Head of caudate nucleus (tissue), 42 donors: ENCODE results near the gene CYP21A2.
"Not testable (repeated sequence)": the region's sequence is repeated elsewhere in the genome, so short reads cannot be mapped to it uniquely, and the experiment has no call there.

Experiments used
- DNase-seq, 42 donors: peaks; one replicate each; pipeline versions ENCODE4 v3.0.0 to v3.0.0-alpha.2; 2020 to 2021; ENCODE audit warnings: mixed read lengths in 7 of 42
- intact Hi-C: fragments of 100-400 bp; cut with DNase I; formaldehyde crosslinking; loops from one replicate; pipeline ENCODE4 v1.15.0; 2022

Gene CYP21A2

GRCh38 chr6:32022100-32022499 lies 16.1 kb upstream of the CYP21A2 start:
- intact Hi-C loops, DNase-seq: not testable (repeated sequence)

- intact Hi-C loops, DNase-seq: not testable (repeated sequence)
Measured at GRCh38 chr6:32028631-32029030, 9.6 kb upstream of the CYP21A2 start.

- intact Hi-C loops, DNase-seq: not testable (repeated sequence)
Measured at GRCh38 chr6:32029553-32029952, 8.7 kb upstream of the CYP21A2 start.

- DNase-seq, intact Hi-C loops: not testable (repeated sequence)
Measured at GRCh38 chr6:32035283-32036013, 2.8 kb upstream of the CYP21A2 start.

- intact Hi-C loops = not testable (repeated sequence)
Measured at GRCh38 chr6:32037136-32037535, 1.1 kb upstream of the CYP21A2 start.

GRCh38 chr6:32038878-32039277 lies 663 bp downstream of the CYP21A2 start:
- intact Hi-C loops, DNase-seq: not testable (repeated sequence)

More at GRCh38 chr6:32037136-32037535, 1.1 kb upstream of the CYP21A2 start:
- DNase-seq = peak in 1 of 42 donors; percentile 2

- DNase-seq, intact Hi-C loops: not testable (repeated sequence)
Measured at GRCh38 chr6:32039321-32040274, 1.4 kb downstream of the CYP21A2 start.

- intact Hi-C loops, DNase-seq: not testable (repeated sequence)
Measured at GRCh38 chr6:32040299-32041049, 2.3 kb downstream of the CYP21A2 start.

- DNase-seq, intact Hi-C loops: not testable (repeated sequence)
Measured at GRCh38 chr6:32041050-32041321, 2.8 kb downstream of the CYP21A2 start.

- intact Hi-C loops = not testable (repeated sequence)
Measured at GRCh38 chr6:32041385-32041784, 3.2 kb downstream of the CYP21A2 start.

GRCh38 chr6:32042276-32042675 lies 4.1 kb downstream of the CYP21A2 start:
- intact Hi-C loops, DNase-seq: not testable (repeated sequence)

More at GRCh38 chr6:32041385-32041784, 3.2 kb downstream of the CYP21A2 start:
- not testable (repeated sequence) for DNase-seq

GRCh38 chr6:32043589-32044380 lies 5.6 kb downstream of the CYP21A2 start:
- DNase-seq, intact Hi-C loops: not testable (repeated sequence)

- DNase-seq, intact Hi-C loops: not testable (repeated sequence)
Measured at GRCh38 chr6:32044916-32045315, 6.7 kb downstream of the CYP21A2 start.

GRCh38 chr6:32045811-32046449 lies 7.7 kb downstream of the CYP21A2 start:
- intact Hi-C loops = no loop called here

GRCh38 chr6:32046450-32047083 lies 8.4 kb downstream of the CYP21A2 start:
- DNase-seq = peak in 12 of 42 donors; percentile 5 to 46 (median 25)
- intact Hi-C loops = no loop called here

More at GRCh38 chr6:32045811-32046449, 7.7 kb downstream of the CYP21A2 start:
- no peak for DNase-seq

GRCh38 chr6:32047084-32047478 lies 8.9 kb downstream of the CYP21A2 start:
- DNase-seq = peak in 7 of 42 donors; percentile 9 to 67 (median 40)
- intact Hi-C loops = no loop called here

- no peak for DNase-seq
- intact Hi-C loops = no loop called here
Measured at GRCh38 chr6:32047539-32047854, 9.3 kb downstream of the CYP21A2 start.
